Mesothelial cell of epicardium (in vitro differentiated cells): ENCODE results near the gene ITGA8. TPM values are rescaled to one million over a fixed set of nuclear protein-coding genes. Genes with fewer than 3 reads are reported as not detected.

Experiments used
- DNase-seq, 2 experiments: peaks; one replicate each; pipeline ENCODE4 v3.0.0; 2021; ENCODE audit warnings: low spot score in 2 of 2; ENCODE audit not compliant: unreplicated experiment in 2 of 2
- H3K27ac Mint-ChIP-seq: 2 replicates; pipeline ENCODE4 v1.8.0; 2021; ENCODE audit warnings: mixed read lengths
- H3K27me3 Mint-ChIP-seq: 2 replicates; pipeline ENCODE4 v1.8.0; 2021; ENCODE audit warnings: low read depth, mixed read lengths
- H3K36me3 Mint-ChIP-seq: 2 replicates; pipeline ENCODE4 v1.8.0; 2021; ENCODE audit warnings: mixed read lengths
- H3K4me1 Mint-ChIP-seq: 2 replicates; pipeline ENCODE4 v1.8.0; 2021; ENCODE audit warnings: mixed read lengths
- H3K4me3 Mint-ChIP-seq: 2 replicates; pipeline ENCODE4 v1.8.0; 2021; ENCODE audit warnings: mild to moderate bottlenecking, moderate library complexity, mixed read lengths
- H3K9me3 Mint-ChIP-seq: 2 replicates; pipeline ENCODE4 v1.8.0; 2021; ENCODE audit warnings: mixed read lengths
- total RNA-seq: library from RNA; stranded (reverse); gene quantifications from 3 replicates; pipeline ENCODE4 v1.2.1, GENCODE V29; 2021
- TF ChIP-seq, protein P1 (sequence below): fragments of 200-600 bp; sonication (generic); IDR thresholded peaks from one replicate; pipeline ENCODE4 v1.5.0; 2021; ENCODE audit warnings: antibody characterized with exemption; ENCODE audit not compliant: unreplicated experiment

The ITGA8 gene
- total RNA-seq, 1 donor from 2014 or later: 21.7 TPM

DNA sequence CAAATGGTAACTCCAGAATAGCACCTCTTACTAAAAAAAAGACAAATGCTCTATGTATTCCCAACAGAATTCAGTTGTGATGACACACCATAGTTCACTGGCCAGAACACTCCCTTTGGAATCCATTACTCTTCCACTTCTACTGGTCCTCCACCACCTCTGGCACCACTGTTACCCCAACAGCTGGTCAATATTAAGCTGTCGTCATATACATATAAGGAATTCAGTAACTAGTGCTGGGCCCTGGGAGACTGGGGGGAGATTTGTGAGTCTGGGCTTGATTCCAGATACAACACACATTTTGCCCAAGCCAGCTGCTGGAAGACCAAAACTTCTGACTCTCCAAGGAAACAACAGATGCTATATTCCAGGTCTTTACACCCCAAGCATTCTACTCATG lies 26.0 kb upstream of the ITGA8 start:
- Mint-ChIP-seq H3K36me3 (no peaks in the 10 kb centered on the region), H3K9me3 (no peaks in the 10 kb centered on the region), H3K4me3 (no peak overlapping the region), H3K27ac (no peak overlapping the region), H3K4me1 (no peaks in the 10 kb centered on the region), H3K27me3 (peaks cover 12% of the 10 kb centered on the region)
- DNase-seq: no peak
- TF ChIP-seq, protein P1, sequence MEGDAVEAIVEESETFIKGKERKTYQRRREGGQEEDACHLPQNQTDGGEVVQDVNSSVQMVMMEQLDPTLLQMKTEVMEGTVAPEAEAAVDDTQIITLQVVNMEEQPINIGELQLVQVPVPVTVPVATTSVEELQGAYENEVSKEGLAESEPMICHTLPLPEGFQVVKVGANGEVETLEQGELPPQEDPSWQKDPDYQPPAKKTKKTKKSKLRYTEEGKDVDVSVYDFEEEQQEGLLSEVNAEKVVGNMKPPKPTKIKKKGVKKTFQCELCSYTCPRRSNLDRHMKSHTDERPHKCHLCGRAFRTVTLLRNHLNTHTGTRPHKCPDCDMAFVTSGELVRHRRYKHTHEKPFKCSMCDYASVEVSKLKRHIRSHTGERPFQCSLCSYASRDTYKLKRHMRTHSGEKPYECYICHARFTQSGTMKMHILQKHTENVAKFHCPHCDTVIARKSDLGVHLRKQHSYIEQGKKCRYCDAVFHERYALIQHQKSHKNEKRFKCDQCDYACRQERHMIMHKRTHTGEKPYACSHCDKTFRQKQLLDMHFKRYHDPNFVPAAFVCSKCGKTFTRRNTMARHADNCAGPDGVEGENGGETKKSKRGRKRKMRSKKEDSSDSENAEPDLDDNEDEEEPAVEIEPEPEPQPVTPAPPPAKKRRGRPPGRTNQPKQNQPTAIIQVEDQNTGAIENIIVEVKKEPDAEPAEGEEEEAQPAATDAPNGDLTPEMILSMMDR: no peak

DNA sequence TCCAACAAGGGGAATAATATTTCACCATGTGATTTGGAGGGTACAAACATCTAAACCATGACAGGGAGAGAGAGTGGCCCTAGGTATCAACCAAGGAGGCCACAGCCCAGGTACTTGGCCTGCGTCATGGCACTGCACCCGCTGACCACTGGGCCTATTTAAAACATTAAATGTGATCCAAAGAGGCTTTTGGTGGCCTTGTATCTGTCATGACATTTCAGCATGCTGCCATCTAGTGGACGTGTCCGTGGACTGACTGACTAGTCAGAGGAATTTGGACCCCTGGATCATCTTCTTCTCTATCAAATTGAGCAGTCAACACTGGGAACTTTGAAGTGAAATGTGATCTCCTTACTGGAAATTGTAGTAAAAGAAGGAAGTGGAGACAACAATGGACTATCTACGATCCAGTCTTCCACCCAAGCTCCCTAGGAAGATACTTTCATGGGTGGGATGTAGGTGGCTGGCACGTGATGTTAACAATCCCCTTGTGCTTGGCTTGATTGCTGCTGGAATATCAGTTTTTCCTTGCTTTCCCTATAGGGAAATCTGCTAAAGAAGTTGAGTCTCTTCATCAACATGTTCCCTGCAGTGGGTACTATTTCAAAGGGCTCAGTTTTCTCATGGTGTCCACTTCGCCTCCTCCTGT lies 24.6 kb upstream of the ITGA8 start:
- no peaks in the 10 kb centered on the region for H3K9me3 Mint-ChIP-seq
- H3K27ac Mint-ChIP-seq: no peak overlapping the region
- TF ChIP-seq, protein P1: peak; percentile 58
- H3K27me3 Mint-ChIP-seq: peaks cover 16% of the 10 kb centered on the region
- H3K36me3 Mint-ChIP-seq: no peaks in the 10 kb centered on the region
- DNase-seq: no peak
- H3K4me1 Mint-ChIP-seq: no peaks in the 10 kb centered on the region
- no peak overlapping the region for H3K4me3 Mint-ChIP-seq

DNA sequence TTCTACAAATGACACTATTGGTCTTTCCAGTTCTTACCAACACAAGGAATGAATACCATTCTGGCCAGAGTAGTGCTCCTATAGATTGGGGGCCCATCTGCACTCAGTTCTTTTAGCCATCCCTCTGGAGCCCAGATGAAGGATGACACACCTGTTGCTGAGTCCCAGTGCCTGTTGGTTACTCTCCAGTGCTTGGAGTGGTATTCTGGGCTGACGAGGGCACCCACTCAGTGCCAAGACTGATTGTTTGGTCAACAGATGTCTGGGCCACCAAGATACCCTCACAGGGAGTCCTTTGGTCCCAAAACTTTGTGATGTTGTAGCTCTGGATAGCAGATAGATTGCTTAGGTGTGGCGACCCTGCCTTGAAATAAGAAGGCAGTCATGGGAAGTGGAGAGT lies 23.7 kb upstream of the ITGA8 start:
- Mint-ChIP-seq H3K4me1 (no peaks in the 10 kb centered on the region), H3K27ac (no peak overlapping the region), H3K4me3 (no peak overlapping the region), H3K9me3 (no peaks in the 10 kb centered on the region), H3K27me3 (peaks cover 15% of the 10 kb centered on the region), H3K36me3 (no peaks in the 10 kb centered on the region)
- DNase-seq: no peak
- TF ChIP-seq, protein P1: no peak

DNA sequence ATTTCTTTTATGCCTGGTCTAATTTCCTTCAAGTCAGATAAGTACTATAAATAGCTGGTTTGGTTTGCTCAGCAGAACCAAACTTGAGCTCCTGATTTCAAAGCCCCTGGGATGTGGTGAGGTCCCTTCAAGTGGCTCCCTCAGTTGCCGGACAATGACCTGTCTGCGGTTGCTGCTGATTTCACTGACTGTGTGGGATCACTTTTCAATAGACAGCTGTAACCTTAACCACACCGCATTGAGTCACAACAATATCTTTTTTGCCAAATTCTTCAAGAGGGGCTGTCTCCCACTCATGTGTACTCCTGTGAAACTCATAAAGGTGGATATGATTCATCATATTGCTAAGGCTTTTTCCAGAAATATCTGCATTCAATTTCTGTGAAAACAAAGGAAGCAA lies 23.1 kb upstream of the ITGA8 start:
- DNase-seq: no peak
- no peaks in the 10 kb centered on the region for H3K4me1 Mint-ChIP-seq
- no peak overlapping the region for H3K27ac Mint-ChIP-seq
- peaks cover 15% of the 10 kb centered on the region for H3K27me3 Mint-ChIP-seq
- H3K36me3 Mint-ChIP-seq: no peaks in the 10 kb centered on the region
- TF ChIP-seq, protein P1: no peak
- no peak overlapping the region for H3K4me3 Mint-ChIP-seq
- H3K9me3 Mint-ChIP-seq: no peaks in the 10 kb centered on the region

DNA sequence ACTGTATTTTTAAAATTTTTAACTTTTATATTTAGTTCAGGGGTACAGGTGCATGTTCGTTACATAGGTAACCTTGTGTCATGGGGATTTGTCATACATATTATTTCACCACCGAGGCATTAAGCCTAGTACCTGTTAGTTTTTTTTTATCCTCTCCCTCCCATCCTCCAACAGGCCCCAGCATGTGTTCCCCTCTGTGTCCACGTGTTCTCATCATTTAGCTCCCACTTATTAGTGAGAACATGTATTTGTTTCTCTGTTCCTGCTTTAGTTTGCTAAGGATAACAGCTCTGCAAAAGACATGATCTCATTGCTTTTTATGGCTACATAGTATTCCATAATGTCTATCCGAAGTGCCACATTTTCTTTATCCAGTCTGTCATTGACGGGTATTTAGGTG lies 22.4 kb upstream of the ITGA8 start:
- peaks cover 15% of the 10 kb centered on the region for H3K27me3 Mint-ChIP-seq
- TF ChIP-seq, protein P1: no peak
- H3K4me3 Mint-ChIP-seq: no peak overlapping the region
- no peak overlapping the region for H3K27ac Mint-ChIP-seq
- no peak for DNase-seq
- no peaks in the 10 kb centered on the region for H3K4me1 Mint-ChIP-seq
- H3K9me3 Mint-ChIP-seq: no peaks in the 10 kb centered on the region
- no peaks in the 10 kb centered on the region for H3K36me3 Mint-ChIP-seq

DNA sequence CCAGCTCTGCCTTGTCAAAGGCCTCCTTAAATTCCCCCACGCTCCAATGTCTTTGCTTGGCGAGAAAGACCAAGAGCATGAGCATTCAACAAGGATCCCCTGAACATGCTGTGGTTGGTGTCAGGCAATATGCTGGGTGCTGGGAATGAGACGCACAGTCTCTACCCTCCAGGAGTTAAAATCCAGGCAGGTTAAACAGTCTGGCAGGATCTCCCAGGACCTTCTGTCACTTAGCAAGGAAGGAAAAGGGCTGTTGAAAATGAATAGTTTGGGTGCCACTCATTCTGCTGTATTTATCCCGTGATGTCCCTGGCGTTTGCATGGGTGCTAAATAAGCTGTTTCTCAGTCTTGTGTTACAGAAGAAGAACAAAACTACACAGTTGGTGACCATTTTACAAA lies 21.9 kb upstream of the ITGA8 start:
- H3K27ac Mint-ChIP-seq: no peak overlapping the region
- no peak overlapping the region for H3K4me3 Mint-ChIP-seq
- no peak for DNase-seq
- no peaks in the 10 kb centered on the region for H3K36me3 Mint-ChIP-seq
- no peaks in the 10 kb centered on the region for H3K9me3 Mint-ChIP-seq
- peaks cover 15% of the 10 kb centered on the region for H3K27me3 Mint-ChIP-seq
- no peaks in the 10 kb centered on the region for H3K4me1 Mint-ChIP-seq
- TF ChIP-seq, protein P1: no peak
